Measurements from ENCODE around the gene DAG1. TPM values are rescaled to one million over a fixed set of nuclear protein-coding genes. Genes with fewer than 3 reads are reported as not detected.

Gene DAG1
- total RNA-seq, 1 donor from 2014 or later = 46.8 TPM

DNA sequence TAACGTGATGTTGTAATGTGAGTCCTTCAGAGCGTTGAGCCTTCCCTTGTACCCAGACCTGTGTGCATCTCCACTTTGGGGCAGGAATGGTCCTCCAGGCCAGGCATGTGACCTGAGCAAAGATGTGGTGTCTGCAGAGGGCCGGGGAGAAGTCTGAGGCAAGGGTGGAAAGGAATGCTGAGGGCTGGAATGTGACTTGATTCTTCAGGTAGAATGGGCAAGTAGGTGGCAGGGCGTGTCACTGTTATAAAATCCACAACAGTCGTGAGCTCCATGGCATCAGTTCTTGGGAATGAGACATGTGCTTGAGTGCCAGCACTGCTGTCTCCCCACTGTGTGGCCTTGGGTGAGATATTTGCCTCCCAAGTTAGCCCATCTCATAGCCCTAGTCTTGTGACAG, 60.2 kb downstream of the DAG1 start:
- TF ChIP-seq, protein P1, sequence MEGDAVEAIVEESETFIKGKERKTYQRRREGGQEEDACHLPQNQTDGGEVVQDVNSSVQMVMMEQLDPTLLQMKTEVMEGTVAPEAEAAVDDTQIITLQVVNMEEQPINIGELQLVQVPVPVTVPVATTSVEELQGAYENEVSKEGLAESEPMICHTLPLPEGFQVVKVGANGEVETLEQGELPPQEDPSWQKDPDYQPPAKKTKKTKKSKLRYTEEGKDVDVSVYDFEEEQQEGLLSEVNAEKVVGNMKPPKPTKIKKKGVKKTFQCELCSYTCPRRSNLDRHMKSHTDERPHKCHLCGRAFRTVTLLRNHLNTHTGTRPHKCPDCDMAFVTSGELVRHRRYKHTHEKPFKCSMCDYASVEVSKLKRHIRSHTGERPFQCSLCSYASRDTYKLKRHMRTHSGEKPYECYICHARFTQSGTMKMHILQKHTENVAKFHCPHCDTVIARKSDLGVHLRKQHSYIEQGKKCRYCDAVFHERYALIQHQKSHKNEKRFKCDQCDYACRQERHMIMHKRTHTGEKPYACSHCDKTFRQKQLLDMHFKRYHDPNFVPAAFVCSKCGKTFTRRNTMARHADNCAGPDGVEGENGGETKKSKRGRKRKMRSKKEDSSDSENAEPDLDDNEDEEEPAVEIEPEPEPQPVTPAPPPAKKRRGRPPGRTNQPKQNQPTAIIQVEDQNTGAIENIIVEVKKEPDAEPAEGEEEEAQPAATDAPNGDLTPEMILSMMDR (IDR thresholded peaks at IDR 0.05; ENCODE audit: partially characterized antibody, unreplicated experiment) = no peak
- Mint-ChIP-seq H3K27ac (ENCODE audit: unreplicated experiment) (no peak overlapping the region), H3K9me3 (ENCODE audit: unreplicated experiment) (peaks cover 3% of the 10 kb centered on the region), H3K36me3 (ENCODE audit: unreplicated experiment) (no peaks in the 10 kb centered on the region), H3K4me1 (ENCODE audit: low read depth, unreplicated experiment) (no peaks in the 10 kb centered on the region), H3K4me3 (ENCODE audit: unreplicated experiment) (no peak overlapping the region), H3K27me3 (ENCODE audit: unreplicated experiment) (peaks cover 3% of the 10 kb centered on the region)
- no peak for DNase-seq

DNA sequence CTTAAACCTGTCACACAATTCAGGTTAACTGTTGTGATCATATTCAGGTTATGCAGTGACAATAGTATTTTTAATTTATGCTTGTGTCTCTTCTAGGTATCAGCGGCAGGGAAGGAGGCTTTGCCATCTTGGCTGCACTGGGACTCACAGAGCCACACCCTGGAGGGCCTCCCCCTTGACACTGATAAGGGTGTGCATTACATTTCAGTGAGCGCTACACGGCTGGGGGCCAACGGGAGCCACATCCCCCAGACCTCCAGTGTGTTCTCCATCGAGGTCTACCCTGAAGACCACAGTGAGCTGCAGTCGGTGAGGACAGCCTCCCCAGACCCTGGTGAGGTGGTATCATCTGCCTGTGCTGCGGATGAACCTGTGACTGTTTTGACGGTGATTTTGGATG, 60.6 kb downstream of the DAG1 start:
- Mint-ChIP-seq H3K36me3 (ENCODE audit: unreplicated experiment) (no peaks in the 10 kb centered on the region), H3K9me3 (ENCODE audit: unreplicated experiment) (peaks cover 3% of the 10 kb centered on the region), H3K27ac (ENCODE audit: unreplicated experiment) (no peak overlapping the region), H3K4me3 (ENCODE audit: unreplicated experiment) (no peak overlapping the region), H3K4me1 (ENCODE audit: low read depth, unreplicated experiment) (no peaks in the 10 kb centered on the region), H3K27me3 (ENCODE audit: unreplicated experiment) (peaks cover 3% of the 10 kb centered on the region)
- DNase-seq = no peak
- TF ChIP-seq, protein P1 (IDR thresholded peaks at IDR 0.05; ENCODE audit: partially characterized antibody, unreplicated experiment) = no peak

DNA sequence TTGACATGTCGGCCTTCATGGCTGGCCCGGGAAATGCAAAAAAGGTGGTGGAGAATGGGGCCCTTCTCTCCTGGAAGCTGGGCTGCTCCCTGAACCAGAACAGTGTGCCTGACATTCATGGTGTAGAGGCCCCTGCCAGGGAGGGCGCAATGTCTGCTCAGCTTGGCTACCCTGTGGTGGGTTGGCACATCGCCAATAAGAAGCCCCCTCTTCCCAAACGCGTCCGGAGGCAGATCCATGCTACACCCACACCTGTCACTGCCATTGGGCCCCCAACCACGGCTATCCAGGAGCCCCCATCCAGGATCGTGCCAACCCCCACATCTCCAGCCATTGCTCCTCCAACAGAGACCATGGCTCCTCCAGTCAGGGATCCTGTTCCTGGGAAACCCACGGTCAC, 61.2 kb downstream of the DAG1 start:
- no peak for DNase-seq
- no peak overlapping the region for H3K27ac Mint-ChIP-seq (ENCODE audit: unreplicated experiment)
- H3K4me3 Mint-ChIP-seq (ENCODE audit: unreplicated experiment) = no peak overlapping the region
- peaks cover 3% of the 10 kb centered on the region for H3K9me3 Mint-ChIP-seq (ENCODE audit: unreplicated experiment)
- TF ChIP-seq, protein P1 (IDR thresholded peaks at IDR 0.05; ENCODE audit: partially characterized antibody, unreplicated experiment) = no peak
- peaks cover 3% of the 10 kb centered on the region for H3K27me3 Mint-ChIP-seq (ENCODE audit: unreplicated experiment)
- H3K4me1 Mint-ChIP-seq (ENCODE audit: low read depth, unreplicated experiment) = no peaks in the 10 kb centered on the region
- H3K36me3 Mint-ChIP-seq (ENCODE audit: unreplicated experiment) = no peaks in the 10 kb centered on the region

DNA sequence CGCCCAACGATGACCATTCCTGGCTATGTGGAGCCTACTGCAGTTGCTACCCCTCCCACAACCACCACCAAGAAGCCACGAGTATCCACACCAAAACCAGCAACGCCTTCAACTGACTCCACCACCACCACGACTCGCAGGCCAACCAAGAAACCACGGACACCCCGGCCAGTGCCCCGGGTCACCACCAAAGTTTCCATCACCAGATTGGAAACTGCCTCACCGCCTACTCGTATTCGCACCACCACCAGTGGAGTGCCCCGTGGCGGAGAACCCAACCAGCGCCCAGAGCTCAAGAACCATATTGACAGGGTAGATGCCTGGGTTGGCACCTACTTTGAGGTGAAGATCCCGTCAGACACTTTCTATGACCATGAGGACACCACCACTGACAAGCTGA, 61.6 kb downstream of the DAG1 start:
- no peaks in the 10 kb centered on the region for H3K36me3 Mint-ChIP-seq (ENCODE audit: unreplicated experiment)
- H3K9me3 Mint-ChIP-seq (ENCODE audit: unreplicated experiment) = peaks cover 3% of the 10 kb centered on the region
- no peak for DNase-seq
- no peak overlapping the region for H3K27ac Mint-ChIP-seq (ENCODE audit: unreplicated experiment)
- H3K4me3 Mint-ChIP-seq (ENCODE audit: unreplicated experiment) = no peak overlapping the region
- peaks cover 3% of the 10 kb centered on the region for H3K27me3 Mint-ChIP-seq (ENCODE audit: unreplicated experiment)
- no peaks in the 10 kb centered on the region for H3K4me1 Mint-ChIP-seq (ENCODE audit: low read depth, unreplicated experiment)
- TF ChIP-seq, protein P1 (IDR thresholded peaks at IDR 0.05; ENCODE audit: partially characterized antibody, unreplicated experiment) = no peak

DNA sequence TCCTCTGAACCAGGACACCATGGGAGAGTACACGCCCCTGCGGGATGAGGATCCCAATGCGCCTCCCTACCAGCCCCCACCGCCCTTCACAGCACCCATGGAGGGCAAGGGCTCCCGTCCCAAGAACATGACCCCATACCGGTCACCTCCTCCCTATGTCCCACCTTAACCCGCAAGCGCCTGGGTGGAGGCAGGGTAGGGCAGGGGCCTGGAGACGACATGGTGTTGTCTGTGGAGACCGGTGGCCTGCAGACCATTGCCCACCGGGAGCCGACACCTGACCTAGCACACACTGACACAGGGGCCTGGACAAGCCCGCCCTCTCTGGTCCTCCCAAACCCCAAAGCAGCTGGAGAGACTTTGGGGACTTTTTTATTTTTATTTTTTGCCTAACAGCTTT, 63.0 kb downstream of the DAG1 start:
- TF ChIP-seq, protein P1 (IDR thresholded peaks at IDR 0.05; ENCODE audit: partially characterized antibody, unreplicated experiment) = no peak
- Mint-ChIP-seq H3K9me3 (ENCODE audit: unreplicated experiment) (peaks cover 3% of the 10 kb centered on the region), H3K27me3 (ENCODE audit: unreplicated experiment) (peaks cover 3% of the 10 kb centered on the region), H3K4me1 (ENCODE audit: low read depth, unreplicated experiment) (no peaks in the 10 kb centered on the region), H3K36me3 (ENCODE audit: unreplicated experiment) (no peaks in the 10 kb centered on the region), H3K4me3 (ENCODE audit: unreplicated experiment) (no peak overlapping the region), H3K27ac (ENCODE audit: unreplicated experiment) (no peak overlapping the region)
- no peak for DNase-seq

All from glutamatergic neuron (in vitro differentiated cells).